Stimulated activated CD4-positive, alpha-beta T cell treated with anti-CD3 and anti-CD28 coated beads, Interleukin-12 subunit alpha, Interleukin-12 subunit beta, amount 100 ng/mL, for 4 hours (primary cell): ENCODE results near the gene PRKCA.

Experiments
- DNase-seq: peaks from one replicate; pipeline ENCODE4 v3.0.0-alpha.2; 2020

Gene PRKCA

DNA sequence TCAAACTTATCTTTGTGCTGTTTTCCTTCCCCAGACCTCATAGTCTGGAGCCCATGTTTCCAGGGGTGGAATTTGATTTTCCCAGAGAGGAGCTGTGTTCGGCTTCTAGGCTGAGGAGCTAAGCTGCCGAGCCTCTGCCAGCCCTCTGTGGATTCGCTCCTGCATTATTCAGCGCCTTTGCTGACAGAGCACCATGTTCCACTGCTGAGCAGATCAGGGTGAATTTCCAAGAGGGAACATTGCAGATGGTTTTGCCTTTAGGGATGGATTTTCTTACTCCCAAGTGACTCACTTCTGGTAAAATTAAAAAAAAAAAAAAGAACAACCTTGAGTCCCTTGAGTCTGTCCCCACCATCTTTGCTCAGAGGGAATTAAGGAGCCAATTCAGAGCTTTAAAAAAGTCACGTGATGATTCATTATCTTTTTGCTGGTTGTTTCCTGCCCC, 229.5 kb downstream of the PRKCA start:
- DNase-seq: no peak

- no peak for DNase-seq
Measured at GRCh38 chr17:66533572-66533971, 231.2 kb downstream of the PRKCA start.

- no peak for DNase-seq
Measured at GRCh38 chr17:66533986-66534385, 231.6 kb downstream of the PRKCA start.

GRCh38 chr17:66535611-66536010, 233.2 kb downstream of the PRKCA start:
- no peak for DNase-seq

DNA sequence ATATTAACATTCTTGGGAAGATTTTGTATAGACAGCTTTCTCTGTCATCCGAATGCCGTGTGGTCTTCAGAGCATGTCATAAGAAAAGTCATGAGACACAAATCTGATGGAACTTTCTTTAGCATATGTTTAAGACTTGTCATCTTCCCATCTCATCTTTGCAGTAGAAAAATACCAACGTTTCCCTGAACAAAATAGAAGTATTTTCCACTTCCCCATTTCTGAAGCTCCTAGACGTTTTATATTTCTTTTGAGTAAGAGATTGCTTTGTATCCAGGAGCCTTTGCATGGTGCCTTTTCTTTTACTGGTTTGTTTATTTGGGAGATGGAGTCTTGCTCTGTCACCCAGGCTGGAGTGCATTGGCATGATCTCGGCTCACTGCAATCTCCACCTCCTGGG, 235.1 kb downstream of the PRKCA start:
- no peak for DNase-seq

DNA sequence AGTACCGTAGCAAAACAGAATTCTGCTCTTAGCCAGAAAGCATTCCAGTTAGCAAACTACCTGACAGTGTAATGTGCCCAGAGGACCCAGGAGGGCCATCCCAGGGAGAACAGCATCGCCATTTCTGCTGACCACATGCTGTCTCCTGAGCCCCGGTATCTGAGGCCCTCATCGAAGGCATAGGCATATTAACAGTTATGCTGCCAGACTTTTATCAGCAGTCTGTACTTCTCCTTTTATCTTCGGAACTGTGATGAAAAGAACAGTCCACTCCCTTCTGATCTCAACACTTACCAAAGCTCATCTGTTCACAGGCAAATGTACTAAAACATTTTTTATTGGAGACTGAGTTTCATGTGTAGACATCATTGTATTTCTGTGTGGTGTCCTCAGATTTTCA, 236.4 kb downstream of the PRKCA start:
- no peak for DNase-seq

DNA sequence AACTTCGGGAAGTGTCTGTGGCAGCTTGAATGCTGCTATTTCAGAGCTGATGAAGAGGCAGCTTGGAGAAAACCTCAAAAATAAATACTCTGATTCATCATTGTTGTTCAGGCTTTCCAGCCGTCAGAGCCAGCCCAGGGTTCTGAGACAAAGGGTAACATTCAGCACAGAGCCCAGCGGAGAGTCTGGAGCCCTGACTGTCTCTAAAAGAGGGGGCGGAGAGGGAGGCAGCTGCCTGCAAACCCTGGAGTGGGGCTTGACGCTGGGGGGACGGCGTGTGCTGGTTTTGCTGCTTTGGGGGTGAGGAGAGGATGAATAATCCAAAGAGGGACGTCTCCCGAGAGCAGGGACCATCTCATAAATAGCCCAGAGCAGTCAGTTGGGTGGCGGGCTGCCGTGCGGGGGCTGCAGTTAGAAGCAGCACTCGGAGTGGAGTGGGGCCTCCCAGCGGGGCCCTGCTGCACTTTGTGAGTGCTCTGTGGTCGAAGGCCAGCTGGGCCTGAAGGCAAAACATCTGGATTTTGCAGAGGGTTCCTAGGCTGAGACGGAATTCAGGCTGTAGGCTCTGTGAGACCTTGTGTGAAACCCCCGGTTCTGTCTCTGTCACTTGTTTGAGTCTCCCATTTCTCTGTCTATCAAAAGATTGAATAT, 237.8 kb downstream of the PRKCA start:
- DNase-seq: no peak

GRCh38 chr17:66541461-66542128, 239.2 kb downstream of the PRKCA start:
- no peak for DNase-seq

DNA sequence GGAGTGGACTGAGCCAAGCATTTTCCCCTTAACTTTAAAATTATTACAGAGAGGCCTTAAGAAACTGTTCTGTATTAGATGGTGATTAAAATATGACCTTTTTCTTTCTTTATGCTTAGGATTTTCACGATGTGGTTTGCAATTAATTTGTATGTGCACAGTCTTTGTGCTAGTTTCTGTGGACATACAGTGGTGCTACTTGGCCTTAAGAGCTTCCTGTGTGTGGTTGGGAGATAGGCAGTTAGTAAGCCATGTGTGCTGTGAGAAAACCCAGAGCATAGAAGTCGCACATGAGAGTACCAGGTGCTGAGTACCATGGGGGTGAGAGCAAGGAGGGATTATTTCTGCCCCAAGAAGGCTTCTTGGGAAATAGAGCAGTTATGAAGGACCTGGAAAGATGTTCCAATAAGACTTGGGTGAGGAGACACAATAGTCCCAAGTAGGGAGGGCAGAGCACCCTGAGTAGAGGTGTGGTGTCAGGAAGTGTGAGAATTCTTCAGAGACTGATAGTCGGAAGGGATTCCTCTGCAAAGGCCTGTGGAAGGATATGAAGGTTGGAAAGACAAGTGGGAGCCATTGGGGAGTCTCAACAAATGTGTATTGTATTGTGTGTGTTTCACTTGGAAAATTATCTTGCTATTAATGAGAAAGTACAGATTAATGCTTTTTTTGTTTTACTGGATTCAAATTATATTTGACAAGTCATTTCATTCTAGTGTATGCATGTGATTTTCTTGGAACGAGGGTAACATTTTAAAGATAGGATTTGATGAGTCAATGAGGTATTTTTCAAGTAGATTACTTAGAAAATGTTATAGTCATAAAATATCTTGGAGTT, 239.9 kb downstream of the PRKCA start:
- no peak for DNase-seq

- DNase-seq: no peak
Measured at GRCh38 chr17:66542967-66543520, 240.6 kb downstream of the PRKCA start.

DNA sequence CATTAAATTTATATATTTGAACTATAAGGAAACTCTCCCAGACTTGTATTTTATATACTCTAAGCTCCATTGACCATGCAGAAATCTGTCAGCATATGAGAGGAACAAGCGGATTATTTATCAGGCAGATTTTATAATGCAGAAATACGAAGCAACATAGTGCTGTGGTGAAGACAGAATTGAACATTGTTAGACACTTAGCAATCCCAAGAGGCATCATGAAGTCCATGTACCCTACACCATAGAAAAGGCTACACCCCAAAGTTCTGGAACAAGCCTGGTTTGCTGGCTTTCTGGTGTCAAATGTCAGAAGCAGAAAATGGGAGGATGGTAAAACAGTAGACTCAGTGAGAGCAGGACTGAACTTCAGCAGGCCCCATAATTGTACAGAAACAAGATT, 241.1 kb downstream of the PRKCA start:
- DNase-seq: no peak

GRCh38 chr17:66545918-66546317, 243.5 kb downstream of the PRKCA start:
- no peak for DNase-seq

DNA sequence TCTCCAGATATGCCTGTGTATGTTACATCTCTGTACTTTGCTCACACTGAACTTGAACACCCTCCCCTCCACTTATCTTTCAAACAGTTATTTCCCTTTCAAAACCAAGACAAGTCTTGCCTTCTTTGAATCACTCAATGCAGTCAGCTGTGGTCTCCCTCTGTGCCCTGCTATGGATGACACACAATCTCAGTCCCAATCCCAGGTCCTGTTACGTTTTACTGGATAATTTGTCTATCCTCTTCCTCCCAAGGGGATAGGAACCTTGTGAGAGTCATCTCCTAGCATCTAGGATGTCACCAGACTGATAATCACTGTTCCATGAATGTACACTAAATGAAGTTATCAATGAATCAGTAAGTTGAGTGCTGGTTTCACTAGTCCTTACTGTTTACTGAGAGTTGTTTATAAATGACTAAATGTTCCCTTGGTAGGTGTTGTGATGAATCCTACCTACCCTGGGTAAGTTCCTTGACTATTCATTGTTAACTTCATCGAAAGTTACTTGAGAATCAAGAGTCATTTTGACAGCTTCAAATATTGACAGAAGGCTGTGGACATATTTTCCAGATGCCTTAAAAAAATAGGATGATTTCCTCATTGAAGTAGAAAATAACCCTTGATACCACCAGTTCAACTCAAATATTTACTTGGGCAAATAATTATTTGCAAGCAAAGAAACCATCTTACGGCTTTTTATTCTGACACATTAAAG, 244.9 kb downstream of the PRKCA start:
- DNase-seq: no peak

- DNase-seq: no peak
Measured at GRCh38 chr17:66548158-66548557, 245.7 kb downstream of the PRKCA start.

DNA sequence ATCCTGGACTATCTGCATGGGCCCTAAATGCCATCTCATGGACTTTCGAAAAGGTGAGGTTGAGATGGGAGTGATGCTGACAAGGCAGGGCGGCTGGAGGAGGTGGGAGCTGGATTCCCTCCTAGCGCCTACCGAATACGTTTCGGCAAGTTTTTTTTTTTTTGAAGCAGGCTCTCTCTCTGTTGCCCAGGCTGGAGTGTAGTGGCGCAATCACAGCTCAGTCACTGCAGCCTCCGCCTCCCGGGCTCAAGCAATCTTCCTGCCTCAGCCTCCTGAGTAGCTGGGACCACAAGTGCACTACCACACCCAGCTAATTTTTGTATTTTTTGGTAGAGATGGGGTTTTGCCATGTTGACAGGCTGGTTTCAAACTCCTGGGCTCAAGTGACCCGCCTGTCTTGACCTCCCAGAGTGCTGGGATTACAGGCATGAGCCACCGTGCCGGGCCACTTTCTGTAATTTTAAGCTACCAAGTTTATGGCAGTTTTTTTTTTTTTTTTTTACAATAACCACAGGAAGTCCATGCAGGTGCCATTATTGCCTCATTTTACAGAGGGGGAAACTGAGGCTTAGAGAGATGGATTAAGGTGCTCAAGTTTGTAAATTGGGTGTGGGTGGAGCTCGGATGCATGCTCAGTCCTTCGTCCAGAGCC, 246.4 kb downstream of the PRKCA start:
- DNase-seq: no peak

- DNase-seq: no peak
Measured at GRCh38 chr17:66549311-66549704, 246.9 kb downstream of the PRKCA start.

- DNase-seq: no peak
Measured at GRCh38 chr17:66549731-66550207, 247.4 kb downstream of the PRKCA start.

DNA sequence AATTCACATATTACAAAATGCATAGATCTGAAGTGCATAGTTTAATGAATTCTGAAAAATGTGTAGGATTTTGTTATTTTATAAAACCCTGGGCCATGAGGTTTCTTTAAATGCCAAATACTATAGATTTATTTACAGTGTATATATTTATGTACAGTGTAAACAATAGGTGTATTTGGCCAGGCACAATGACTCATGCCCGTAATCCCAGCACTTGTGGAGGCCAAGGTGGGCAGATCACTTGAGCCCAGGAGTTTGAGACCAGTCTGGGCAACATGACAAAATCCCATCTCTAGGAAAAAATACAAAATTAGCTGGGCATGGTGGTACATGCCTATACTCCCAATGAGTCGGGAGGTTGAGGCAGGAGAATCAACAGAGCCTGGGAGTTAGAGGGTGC, 249.4 kb downstream of the PRKCA start:
- DNase-seq: no peak

- no peak for DNase-seq
Measured at GRCh38 chr17:66552371-66552770, 250.0 kb downstream of the PRKCA start.

- DNase-seq: no peak
Measured at GRCh38 chr17:66555605-66556004, 253.2 kb downstream of the PRKCA start.

DNA sequence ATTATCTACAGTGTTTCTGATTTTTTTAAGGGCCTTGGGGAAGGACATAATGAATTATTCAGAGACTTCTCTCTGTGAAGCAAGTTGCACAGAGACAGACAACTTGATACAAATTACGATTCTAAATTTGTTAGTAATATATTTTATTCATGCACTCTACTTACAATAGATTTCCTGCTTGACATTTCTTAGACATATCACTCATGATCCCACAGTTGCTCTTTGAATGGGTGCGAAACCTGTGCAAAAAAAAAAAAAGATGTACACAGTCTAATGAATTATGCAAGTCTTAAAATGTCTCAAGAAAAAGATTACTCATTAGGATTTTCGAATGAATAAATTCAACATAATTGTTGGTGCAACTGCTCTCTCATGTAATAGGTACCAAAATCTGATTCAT, 254.8 kb downstream of the PRKCA start:
- no peak for DNase-seq

GRCh38 chr17:66557886-66558285, 255.5 kb downstream of the PRKCA start:
- no peak for DNase-seq
